EH (cell line): ENCODE results near the gene FFAR4.

Source experiments
- DNase-seq: peaks from one replicate; pipeline ENCODE4 v3.0.0-alpha.2; 2015; ENCODE audit warnings: low read depth

FFAR4 gene

DNA sequence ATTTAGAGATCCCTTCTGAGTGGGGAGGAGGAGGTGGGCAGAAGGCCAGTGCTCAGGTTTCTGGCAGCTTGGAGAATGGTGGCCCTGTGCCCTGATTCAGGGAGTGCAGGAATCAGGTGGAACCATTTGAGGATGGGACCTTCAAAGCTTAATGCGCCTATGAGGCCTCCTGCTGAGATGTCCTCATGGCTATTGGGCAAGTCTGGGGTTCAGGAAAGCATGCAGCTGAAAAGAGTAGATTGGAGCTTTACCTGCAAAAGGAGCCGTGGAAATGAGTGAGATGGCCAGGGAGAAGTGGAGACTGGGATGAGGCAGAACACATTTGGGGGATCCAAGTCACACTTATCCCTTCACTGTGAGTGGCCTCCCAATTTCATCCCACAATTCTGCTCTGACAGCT lies 6.1 kb downstream of the FFAR4 start:
- no peak for DNase-seq

DNA sequence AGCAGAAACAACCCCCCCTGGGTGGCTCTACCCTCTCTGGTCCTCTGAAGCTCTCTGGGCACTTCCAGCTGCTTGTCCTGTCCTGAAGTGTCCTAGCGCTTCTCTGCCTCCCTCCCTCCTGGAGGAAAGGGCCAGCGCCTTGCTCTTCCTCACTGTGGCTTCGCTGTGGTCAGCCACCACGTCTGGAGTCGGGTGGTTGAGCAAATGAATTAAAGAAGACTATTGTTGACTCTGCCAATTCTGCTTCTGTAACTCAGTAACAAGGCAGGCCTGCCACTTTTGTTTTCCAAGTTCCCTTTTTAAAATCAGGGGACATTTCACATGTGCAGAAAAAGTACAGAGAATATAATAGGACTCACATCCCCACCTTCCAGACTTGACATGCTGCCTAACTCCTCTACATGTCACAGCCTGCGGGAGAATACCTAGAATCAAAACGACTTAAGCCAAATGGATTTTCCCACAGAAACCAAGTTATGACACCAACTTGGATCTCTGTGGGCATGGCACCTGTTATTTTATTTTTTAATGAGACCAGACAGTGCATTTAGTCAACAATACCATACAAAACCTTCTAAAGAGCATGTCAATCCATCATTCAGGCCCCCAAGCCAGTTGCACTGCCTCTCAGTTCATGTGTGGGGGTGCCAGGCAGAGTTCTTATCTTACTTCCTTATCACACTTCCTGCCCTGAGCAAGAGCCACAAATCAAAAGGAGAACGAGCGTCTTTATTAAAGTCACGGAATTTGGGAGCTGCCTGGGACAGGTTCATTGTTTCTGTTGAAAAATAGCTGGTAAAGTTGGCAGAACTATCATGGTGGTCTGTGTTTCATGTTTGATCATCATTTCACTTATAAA lies 6.8 kb downstream of the FFAR4 start:
- no peak for DNase-seq

DNA sequence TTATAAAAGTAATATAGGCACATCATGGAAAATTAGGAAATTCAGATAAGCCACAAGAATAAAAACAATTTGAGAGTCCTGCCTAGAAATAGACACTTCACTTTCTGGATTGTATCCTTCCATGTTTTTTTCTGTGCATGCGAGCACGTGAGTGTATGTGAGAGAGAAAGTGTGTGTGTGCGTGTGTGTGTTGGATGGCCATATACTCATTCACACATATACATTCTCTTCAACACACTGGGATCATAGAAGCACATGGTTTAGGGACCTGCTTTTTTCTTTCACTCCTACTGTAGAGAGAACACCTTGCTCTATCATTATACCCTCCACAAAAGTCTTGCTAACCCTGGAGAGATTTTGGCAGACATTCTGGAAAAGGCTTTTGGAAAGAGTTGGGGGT lies 7.5 kb downstream of the FFAR4 start:
- DNase-seq, result no peak

DNA sequence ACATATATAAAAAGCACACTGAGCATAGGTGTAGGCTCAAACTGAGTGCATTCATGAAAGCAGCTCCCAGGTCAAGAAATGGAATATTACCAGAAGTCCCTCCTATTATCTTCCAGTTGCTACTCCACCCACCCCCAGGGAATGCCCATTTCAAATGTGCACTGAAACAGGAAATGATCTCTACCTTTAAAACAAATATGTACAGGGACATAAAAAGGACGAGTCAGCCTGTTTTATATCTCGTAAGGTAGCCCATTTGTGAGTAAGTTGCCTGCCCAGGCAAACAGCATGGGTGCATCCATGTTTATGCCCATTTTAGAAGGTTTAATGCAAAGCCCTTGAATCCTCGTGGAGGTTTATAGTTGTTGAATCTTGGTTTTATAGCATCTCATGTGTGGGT lies 10.4 kb downstream of the FFAR4 start:
- no peak for DNase-seq

DNA sequence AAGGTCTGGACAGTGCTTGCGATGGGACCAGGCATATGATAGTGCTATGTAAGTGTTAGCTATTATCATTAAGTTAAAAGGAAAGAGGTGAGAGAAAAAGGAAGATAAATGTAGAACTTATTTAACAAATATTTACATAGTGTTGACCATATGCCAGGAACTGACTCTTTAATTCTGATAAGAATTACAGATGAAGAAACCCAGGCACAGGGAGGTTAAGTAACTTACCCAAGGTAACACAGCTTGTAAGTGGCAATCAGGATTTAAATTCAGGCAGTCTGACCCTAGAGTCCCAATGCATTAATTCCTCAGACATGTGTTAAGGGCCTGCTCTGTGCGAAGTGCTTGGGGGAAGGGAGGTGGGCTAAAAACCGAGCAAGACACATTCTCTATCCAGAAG lies 11.1 kb downstream of the FFAR4 start:
- no peak for DNase-seq

DNA sequence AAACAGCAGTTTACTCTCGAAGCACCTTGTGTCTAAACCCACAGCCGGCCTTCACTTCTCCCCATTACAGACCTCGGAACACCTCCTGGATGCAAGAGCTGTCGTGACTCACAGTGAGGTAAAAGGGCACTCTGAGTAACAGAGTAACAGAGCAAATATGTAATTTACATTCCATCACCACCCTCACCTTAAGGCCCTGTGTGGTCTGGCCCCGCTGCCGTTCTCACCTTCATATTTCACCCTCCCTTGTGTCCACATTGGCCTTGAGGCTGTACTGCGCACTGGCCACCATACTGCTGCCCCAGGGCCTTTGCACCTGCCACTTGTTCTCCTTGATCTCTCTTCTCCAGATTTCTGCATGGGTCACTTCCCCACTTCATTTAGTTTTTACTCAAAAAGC lies 12.6 kb downstream of the FFAR4 start:
- no peak for DNase-seq

DNA sequence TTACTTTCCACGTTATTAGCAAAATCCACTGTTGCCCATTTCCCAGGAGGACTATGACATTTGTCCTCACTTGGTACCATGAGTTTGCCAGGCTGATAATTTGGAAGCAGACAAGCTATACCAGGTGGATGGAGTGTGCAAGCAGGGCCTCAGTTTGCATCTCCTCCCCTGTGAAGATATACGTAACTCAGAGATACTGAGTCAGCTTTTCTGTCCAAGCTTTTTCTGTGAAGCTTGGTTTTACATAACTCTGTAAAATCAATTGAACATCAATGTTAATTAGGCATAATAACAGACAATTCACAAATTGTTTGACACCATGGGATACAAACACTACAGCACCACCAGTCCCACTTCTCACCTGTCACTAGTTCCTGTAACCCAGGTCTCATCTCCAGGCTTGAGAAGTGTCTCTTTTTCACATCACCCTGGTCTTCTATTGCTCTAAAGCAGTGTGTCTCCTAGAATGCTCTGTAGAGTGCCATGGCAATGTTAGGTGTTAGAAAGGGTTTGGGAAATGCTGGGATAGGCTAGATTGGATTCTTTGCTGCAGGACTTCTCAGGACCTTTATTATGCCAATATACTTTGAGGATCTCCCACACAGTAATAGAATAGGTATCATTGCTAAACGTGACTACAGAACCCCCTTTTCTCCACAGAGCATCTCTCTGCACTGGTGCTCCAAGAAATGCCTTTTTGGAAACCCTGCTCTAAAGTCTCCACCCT lies 13.7 kb downstream of the FFAR4 start:
- DNase-seq, result no peak

DNA sequence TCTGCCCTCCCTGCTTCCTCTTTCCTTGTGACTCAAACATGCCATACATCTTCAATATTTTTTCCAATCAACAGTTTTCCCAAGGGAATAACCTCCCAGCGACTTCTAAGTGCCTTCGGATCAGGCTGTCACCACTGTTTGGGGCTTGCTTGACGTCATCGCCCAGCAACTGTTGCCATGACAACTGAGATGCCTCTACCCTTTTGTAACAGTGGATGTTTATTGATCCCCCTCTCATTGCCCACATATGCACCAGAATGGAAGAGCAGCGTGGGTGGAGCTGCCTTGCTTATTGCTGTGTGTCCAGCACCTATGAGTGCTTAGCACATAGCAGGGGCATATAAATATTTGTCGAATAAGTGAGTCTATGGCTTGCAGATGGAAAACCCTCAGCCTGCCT lies 14.4 kb downstream of the FFAR4 start:
- DNase-seq, result peak; percentile 34

DNA sequence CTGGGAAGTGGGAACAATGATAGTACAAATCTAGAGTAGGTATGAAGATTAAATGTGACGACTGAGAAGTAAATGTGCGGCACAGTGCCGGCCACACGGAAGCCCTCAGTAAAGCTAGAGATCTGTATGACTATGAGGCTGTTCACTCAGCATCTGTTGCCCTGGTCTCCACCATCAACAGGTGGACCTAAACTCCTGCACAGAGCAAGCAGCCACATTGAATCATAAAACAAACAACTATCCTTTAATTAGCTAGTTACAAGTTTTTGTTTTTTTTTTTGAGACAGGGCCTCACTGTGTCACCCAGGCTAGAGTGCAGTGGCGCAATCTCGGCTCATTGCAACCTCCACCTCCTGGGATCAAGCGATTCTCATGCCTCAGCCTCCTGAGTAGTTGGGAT lies 18.0 kb downstream of the FFAR4 start:
- no peak for DNase-seq

DNA sequence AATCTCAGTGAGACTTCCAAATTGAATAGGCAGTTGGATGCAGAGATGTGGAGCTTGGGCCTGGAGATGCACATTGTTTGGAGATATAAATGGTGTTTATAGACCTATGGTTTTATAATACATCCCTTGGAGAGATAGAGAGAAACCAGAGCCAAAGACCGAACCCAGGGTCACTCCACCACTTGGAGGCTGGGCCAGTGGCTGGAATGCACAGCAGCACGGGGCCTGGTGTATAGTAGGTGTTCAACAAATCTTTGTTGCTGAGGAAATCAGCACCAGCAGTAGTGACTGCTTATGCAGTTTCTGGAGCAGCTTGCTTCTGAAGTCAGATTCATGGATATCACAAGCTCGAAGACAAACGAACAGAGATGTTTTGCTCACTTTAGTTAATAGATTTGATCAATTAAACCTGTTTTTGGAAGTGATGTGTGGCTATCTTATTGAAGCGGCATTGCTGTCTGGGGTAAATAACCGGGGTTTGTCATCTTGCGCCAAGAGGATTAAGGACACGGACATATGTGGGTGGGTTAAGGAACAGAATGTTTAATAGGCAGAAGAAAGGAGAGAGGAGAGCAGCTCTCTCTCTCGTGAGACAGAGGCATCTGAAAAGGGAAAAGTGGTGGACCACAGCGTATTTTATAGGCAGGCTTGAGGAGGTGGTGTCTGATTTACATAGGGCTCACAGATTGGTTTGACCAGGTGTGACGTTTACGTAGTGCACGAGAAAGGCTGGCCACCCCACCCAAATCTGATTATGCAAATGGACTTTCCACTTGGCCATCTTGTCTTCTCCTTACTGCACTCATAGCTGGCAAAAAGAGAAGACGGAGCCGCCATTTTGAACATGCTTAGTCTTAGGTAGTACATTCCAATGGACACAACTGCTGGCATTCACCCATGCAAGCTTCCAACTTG lies 23.4 kb downstream of the FFAR4 start:
- DNase-seq, result no peak

DNA sequence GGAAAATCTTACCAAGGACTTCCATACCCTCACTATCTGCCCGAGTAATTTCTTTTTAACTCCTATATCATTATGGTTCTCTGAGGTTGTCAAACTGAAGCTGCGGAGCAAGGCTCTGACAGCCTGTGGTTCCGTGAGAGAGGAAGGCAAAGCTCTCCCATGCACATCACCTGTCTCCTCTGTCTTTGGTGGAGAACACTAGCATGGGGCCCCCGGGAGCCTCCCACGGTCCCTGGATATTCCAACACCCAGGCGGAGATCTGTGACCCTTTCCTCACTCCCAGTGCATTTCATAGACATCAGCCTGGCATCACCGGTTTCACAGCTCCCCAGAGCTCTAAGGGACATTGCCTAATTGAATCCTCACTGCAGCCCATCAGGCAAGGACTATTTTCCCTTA lies 24.2 kb downstream of the FFAR4 start:
- no peak for DNase-seq

DNA sequence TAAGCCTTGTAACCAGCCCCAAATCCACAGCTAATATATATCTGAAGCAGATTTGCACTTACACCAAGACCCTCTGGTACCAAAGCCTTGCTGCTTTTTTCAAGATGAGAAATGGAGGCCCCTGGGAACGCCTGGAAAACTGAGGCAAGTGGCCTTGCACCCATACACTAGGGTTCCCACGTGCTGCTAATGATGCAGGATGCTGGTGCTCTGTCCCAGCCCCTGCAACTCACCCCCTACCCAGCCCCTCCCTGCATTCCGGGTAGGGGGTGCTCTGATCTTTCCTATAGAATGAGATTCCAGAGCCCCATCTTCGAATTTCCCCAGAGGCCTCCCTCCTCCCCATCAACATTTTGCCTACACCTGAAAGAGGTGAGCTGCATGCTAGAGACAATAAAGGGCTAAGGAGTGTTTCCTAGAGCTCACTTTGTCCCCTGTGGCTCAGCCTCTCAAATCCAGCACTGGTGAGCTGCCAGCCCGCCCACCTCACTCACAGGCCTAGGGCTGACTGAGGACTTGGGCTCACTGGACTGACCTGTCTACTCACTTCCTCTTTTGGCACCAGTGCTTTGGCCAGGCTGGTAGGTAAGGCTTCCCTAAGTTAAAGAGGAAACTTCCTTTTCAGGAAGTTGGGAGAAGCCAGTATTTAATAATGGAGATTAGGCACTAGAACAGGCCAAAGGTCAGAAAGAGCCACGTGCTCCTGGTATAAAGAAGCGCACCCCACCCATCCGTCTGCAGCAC lies 24.8 kb downstream of the FFAR4 start:
- no peak for DNase-seq

DNA sequence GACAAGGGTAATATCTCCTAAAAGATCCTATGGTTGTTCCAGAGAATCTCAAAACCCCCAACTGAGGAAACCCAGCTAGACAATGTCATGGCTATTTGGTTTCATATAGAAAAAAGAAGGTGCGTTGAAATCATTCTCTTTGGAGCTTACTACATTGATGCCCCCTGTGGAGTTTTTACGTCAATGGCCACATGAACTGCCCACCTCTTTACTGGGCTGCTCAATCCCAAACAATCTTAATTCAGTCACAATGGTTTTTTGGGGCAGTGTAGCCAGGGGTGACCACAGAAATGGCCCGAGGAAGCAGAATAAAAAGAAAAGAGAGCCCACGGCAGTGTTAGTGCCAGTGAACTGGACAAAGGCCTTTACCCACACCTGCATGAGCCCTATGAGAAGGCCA lies 26.8 kb downstream of the FFAR4 start:
- no peak for DNase-seq

DNA sequence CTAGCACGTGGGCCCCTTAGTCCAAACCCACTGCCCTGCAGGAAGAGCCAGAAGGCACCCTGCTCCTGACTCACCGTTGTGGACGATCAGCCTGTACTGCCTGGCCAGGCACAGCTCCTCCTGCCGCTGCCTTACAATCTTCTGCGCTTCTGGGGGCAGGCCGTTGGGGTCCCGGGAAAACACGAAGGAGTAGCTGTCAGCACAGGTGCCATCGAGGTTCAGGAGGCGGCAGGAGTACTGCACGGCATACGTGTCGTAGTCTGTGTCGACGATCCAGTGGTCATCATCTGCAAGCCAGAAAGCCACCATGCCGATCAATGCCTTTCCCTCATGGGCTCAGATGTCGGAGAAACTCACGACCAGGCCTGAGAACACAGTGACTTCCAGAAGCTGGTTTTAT lies 27.3 kb downstream of the FFAR4 start:
- DNase-seq, result no peak

DNA sequence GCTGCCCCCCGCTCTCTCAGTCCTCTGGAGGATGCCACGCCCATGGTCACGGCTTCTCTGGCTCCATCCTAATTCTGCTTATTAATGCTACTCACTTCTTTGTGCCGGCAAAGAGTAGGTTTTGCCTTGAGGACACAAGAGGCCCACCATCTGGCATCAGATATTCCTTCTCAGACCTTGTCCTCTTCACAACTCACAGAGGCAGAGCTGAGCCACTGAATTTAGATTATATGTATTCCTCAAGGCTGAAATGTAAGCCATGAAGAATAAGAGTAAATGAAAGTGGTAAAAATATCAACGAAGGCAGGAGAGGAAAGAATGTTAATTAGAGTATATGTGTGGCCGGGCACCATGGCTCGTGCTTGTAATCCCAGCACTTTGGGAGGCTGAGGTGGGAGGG lies 28.1 kb downstream of the FFAR4 start:
- no peak for DNase-seq

DNA sequence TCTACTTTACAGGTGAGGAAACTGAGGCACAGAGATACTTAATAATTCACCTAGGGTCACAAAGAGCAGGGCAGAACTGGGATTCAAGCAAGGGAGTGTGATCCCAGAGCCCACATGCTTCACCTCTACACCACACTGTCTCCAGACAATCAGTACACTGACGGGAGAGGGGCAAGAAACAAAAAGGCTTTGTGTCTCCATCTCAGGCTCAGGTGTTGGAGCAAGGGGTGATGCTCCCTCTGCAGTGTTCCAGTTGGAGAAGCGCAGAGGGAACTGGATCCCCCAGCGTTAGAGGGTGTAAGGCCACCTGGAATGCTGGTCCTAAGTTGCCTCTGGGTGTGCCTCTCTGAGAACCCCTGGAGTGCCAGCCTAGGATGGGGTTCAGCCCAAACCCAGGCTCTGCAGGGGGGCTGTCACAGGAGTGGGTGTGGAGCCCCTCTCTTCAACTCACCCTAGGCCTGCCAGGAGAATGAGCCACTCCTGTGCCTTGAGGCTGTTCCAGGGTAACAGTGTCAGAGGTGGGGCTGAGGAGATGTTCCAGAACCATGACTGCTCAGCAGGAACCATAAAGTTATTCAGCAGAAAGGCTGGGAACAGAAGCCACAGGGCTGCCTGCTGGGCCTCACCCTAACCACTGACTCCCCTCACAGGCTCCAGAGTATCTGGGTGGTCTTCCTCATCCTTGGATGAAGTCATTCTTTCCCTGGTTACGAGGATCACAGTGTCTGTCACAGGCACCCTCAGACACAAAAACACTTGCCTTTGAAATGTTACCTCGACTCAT lies 29.1 kb downstream of the FFAR4 start:
- DNase-seq, result no peak

DNA sequence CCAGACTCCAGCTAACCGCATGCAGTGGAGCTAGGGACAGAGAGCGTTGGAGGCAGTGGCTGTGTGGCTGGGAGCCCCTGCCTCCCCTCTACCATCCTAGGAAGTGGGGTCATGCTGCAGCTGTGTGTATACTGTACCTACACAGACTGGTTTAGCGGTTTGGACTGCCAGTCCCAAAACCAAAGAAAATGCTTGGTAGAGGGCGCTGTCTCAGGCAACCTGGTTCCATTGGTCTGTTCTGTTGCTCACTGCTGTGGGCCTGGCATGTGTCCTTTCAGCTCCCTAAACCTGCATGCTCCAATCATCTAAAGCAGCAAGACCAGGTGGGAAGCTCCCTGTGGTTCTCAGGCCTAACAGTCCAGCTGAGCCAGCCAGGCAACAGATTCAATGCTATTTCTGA lies 30.1 kb downstream of the FFAR4 start:
- DNase-seq, result no peak

DNA sequence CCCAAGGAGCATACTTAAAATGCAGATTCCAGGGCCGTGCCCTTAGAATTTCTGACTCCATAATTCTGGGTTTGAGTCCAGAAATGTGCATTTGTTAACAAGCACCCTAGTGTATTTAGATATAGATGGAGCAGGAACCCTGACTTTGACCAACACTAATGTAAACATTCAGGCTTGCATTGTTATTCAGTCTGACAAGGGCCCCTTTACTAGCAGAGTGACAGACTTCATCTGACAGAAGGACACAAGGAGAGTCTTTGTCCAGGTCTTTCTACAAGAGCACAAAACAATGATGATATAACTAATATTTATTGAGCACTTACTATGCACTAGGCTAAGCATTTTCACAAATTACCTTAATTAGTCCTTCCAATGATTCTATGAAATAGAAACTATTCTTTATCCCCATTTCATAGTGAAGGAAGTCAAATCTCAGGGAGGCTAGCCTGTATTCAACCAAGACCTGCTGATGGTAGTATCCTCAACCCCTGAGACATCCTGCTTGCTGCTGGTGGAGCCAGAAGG lies 30.7 kb downstream of the FFAR4 start:
- no peak for DNase-seq

DNA sequence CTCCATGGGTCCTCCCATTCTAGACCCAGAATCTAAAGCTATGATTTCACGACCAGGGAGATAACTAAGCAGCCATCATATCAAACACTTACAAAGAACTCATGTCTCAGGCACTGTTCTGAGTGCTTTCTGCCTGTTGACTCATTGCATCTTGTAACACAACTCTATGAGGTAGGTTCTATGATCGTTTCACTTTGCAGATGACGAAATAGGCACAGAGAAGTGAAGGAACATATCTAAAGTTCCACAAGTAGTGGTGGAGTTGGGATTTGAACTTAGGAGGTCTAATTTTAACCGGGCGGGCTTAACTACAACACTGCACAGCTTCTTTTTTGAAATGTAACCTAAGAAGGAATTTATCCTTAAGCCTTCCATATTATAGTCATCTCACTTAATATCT lies 31.7 kb downstream of the FFAR4 start:
- no peak for DNase-seq

DNA sequence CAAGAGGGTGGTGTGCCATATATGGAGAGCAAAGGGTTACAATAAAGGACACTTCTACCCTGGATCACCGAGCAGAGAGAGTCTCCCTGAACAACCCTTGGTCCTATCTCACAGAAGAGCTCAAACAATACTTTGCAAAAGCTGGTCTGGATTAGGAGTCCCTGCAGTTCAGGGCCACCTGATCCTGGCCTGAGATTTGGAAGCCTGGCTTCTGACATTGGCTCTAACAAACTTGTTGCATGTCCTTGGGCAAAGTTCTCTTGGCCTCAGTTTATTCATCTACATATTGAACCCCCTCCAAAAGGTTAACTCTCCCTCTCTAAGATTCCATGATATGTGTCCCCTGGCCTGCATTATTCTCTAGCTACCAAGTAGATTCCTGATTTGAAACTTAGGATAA lies 32.9 kb downstream of the FFAR4 start:
- no peak for DNase-seq

DNA sequence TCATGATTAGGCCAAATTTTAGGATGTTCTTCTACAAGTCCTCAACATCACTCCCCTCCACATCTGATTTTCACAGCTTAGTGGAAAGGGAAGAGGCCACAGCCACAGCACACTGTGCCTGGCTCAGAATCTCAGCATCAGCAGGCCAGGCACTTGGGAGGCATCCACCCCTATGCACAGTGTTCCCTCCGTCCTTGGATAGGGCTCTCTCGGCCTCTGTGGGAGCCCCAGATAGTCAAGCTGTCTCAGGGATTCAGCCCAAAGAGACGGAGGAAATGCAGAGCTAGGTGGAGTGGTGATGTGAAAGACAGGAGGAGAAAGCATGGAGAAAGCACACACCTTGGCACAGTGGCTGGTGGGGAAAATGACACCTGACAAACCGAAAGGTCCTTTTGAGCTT lies 33.3 kb downstream of the FFAR4 start:
- DNase-seq, result no peak
